ENCODE results near the gene SREK1IP1. TPM values are rescaled to one million over a fixed set of nuclear protein-coding genes. Genes with fewer than 3 reads are reported as not detected.
"Not testable (repeated sequence)": the region's sequence is repeated elsewhere in the genome, so short reads cannot be mapped to it uniquely, and the experiment has no call there.

Gene SREK1IP1
- total RNA-seq, 1 donor from 2014 or later, result 22.3 TPM

GRCh38 chr5:64765804-64766504, 2.5 kb downstream of the SREK1IP1 start:
- intact Hi-C loops (cut with micrococcal nuclease), result loop anchor here (5.0 to 10.0 kb wide), 2 partner anchors 129 to 1379 kb away; partner anchors contain the start of gene SREK1

- intact Hi-C loops (cut with micrococcal nuclease), result loop anchor here (10.0 kb wide), 1 partner anchor 1381 kb away; the partner anchor contains the start of gene SREK1
Observed at GRCh38 chr5:64763948-64764503, 4.5 kb downstream of the SREK1IP1 start.

- intact Hi-C loops (cut with micrococcal nuclease), result loop anchor here (10.0 kb wide), 1 partner anchor 1385 kb away; the partner anchor contains the start of gene SREK1
Observed at GRCh38 chr5:64759960-64760660, 8.4 kb downstream of the SREK1IP1 start.

- intact Hi-C loops (cut with micrococcal nuclease), result no loop called here
Observed at GRCh38 chr5:64758901-64759300, 9.6 kb downstream of the SREK1IP1 start.

- intact Hi-C loops (cut with micrococcal nuclease), result no loop called here
Observed at GRCh38 chr5:64754066-64754465, 14.4 kb downstream of the SREK1IP1 start.

- intact Hi-C loops (cut with micrococcal nuclease), result no loop called here
Observed at GRCh38 chr5:64749385-64749784, 19.1 kb downstream of the SREK1IP1 start.

GRCh38 chr5:64746446-64746845, 22.0 kb downstream of the SREK1IP1 start:
- intact Hi-C loops (cut with micrococcal nuclease), result no loop called here

- intact Hi-C loops (cut with micrococcal nuclease), result no loop called here
Observed at GRCh38 chr5:64744914-64745313, 23.6 kb downstream of the SREK1IP1 start.

- intact Hi-C loops (cut with micrococcal nuclease), result no loop called here
Observed at GRCh38 chr5:64742821-64743220, 25.7 kb downstream of the SREK1IP1 start.

GRCh38 chr5:64742411-64742810, 26.1 kb downstream of the SREK1IP1 start:
- intact Hi-C loops (cut with micrococcal nuclease), result no loop called here

- intact Hi-C loops (cut with micrococcal nuclease), result no loop called here
Observed at GRCh38 chr5:64727150-64727549, 41.3 kb downstream of the SREK1IP1 start.

GRCh38 chr5:64722588-64722987, 45.9 kb downstream of the SREK1IP1 start:
- intact Hi-C loops (cut with micrococcal nuclease), result no loop called here

GRCh38 chr5:64714495-64714894, 54.0 kb downstream of the SREK1IP1 start:
- intact Hi-C loops (cut with micrococcal nuclease), result not testable (repeated sequence)

- intact Hi-C loops (cut with micrococcal nuclease), result no loop called here
Observed at GRCh38 chr5:64707191-64707590, 61.3 kb downstream of the SREK1IP1 start.

GRCh38 chr5:64706074-64706473, 62.4 kb downstream of the SREK1IP1 start:
- intact Hi-C loops (cut with micrococcal nuclease), result not testable (repeated sequence)

GRCh38 chr5:64700765-64701164, 67.7 kb downstream of the SREK1IP1 start:
- intact Hi-C loops (cut with micrococcal nuclease), result no loop called here

- intact Hi-C loops (cut with micrococcal nuclease), result not testable (repeated sequence)
Observed at GRCh38 chr5:64696414-64696813, 72.1 kb downstream of the SREK1IP1 start.

GRCh38 chr5:64693636-64694035, 74.9 kb downstream of the SREK1IP1 start:
- intact Hi-C loops (cut with micrococcal nuclease), result no loop called here

- intact Hi-C loops (cut with micrococcal nuclease), result no loop called here
Observed at GRCh38 chr5:64691291-64691690, 77.2 kb downstream of the SREK1IP1 start.

GRCh38 chr5:64690417-64691151, 77.9 kb downstream of the SREK1IP1 start, which contains the start of gene SHISAL2B:
SHISAL2B (plus strand) TSS chr5:64690503; CDS start chr5:64690624, 121 bp downstream.
- intact Hi-C loops (cut with micrococcal nuclease), result no loop called here

- intact Hi-C loops (cut with micrococcal nuclease), result no loop called here
Observed at GRCh38 chr5:64690104-64690416, 78.4 kb downstream of the SREK1IP1 start.

GRCh38 chr5:64688965-64689364, 79.5 kb downstream of the SREK1IP1 start:
- intact Hi-C loops (cut with micrococcal nuclease), result no loop called here
